HUES48 (cell line): ENCODE results near the gene IQCF5.
"Not testable (repeated sequence)": the region's sequence is repeated elsewhere in the genome, so short reads cannot be mapped to it uniquely, and the experiment has no call there.

Source experiments
- H3K27ac ChIP-seq: one replicate; pipeline ENCODE4 v1.7.0; 2013; ENCODE audit warnings: low read depth, low read length, inconsistent platforms
- H3K27me3 ChIP-seq: 2 replicates; pipeline ENCODE4 v1.6.1; 2013; ENCODE audit warnings: mild to moderate bottlenecking, low read length; ENCODE audit not compliant: control insufficient read depth, insufficient read depth
- H3K36me3 ChIP-seq: 2 replicates; pipeline ENCODE4 v1.6.1; 2013; ENCODE audit warnings: low read length; ENCODE audit not compliant: control insufficient read depth, insufficient read depth
- H3K4me1 ChIP-seq: 2 replicates; pipeline ENCODE4 v1.6.1; 2013; ENCODE audit warnings: mild to moderate bottlenecking, low read length; ENCODE audit not compliant: control insufficient read depth, insufficient read depth
- H3K4me3 ChIP-seq: 2 replicates; pipeline ENCODE4 v1.5.1; 2013; ENCODE audit warnings: mild to moderate bottlenecking, low read depth, low read length
- H3K9ac ChIP-seq: 2 replicates; pipeline ENCODE4 v1.6.1; 2013; ENCODE audit warnings: mild to moderate bottlenecking, low read depth, low read length, moderate library complexity
- H3K9me3 ChIP-seq: 2 replicates; pipeline ENCODE4 v1.6.1; 2013; ENCODE audit warnings: low read length; ENCODE audit not compliant: control insufficient read depth, insufficient read depth

IQCF5 gene

DNA sequence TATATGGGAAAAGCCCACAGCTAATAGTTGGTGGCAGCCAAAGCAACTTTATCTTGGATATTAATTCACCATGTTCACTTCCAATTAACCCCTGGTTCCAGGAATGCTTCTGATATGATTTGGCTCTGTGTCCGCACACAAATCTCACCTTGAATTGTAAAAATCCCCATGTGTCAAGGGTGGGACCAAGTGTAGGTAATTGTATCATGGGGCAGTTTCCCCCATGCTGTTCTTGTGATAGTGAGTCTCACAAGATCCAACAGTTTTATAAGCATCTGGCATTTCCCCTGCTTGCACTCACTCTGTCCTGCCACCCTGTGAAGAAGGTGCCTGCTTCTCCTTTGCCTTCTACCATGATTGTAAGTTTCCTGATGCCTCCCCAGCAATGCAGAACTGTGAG lies 6.5 kb downstream of the IQCF5 start:
- not testable (repeated sequence) for H3K36me3 ChIP-seq, H3K9me3 ChIP-seq, H3K4me3 ChIP-seq, H3K27ac ChIP-seq, H3K27me3 ChIP-seq, H3K9ac ChIP-seq, H3K4me1 ChIP-seq

- H3K9ac ChIP-seq, result no peak overlapping the region
- no peaks in the 10 kb centered on the region for H3K27me3 ChIP-seq
- peaks cover 6% of the 10 kb centered on the region; the same call in 1 of the 2 replicates for H3K4me1 ChIP-seq
- no peak overlapping the region for H3K4me3 ChIP-seq
- no peak overlapping the region for H3K27ac ChIP-seq
- no peaks in the 10 kb centered on the region for H3K36me3 ChIP-seq
- H3K9me3 ChIP-seq, result peaks cover 8% of the 10 kb centered on the region; the same call in 1 of the 2 replicates
Observed at GRCh38 chr3:51862886-51863285, 12.5 kb downstream of the IQCF5 start.

DNA sequence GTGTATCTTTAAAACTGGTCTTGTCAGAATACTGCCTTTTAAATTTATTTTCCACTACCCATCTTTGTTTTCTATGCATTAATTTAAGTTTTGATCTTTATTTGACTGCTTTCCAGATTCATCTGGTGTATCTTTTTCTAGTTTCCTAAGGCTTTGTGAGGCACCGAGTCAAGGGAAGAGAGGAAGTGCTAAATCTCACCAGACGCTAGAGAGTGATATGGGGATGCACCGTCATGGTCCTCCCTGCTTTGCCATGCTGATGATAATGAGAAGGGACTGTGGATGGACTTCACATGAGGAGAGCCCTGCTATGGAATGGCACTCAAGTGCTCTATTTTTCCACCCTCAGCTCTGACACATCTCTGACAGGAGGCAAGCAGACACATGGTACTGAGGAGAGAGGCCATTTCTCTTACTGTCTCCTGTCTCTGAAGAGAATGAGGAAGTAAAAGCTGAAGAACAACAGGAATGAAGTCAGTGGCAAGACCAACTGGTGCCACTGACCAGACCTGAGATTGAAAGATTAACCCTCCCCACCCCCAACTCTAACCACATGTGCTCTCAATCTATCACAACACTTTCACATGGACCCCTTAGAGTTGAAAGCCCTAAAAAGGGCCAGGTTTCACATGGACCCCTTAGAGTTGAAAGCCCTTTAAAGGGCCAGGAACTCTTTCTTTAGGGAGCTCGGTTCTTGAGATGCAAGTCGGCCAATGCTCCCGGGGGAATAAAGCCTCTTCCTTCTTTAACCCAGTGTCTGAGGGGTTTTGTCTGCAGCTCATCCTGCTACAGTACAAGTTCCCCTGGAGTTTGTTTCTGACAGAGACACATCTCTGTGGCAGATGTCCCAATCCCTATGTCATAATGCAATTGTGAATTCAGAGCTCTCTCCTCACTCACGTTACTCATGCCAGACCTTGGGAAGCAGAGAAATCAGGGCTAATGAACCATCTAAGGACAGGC lies 14.4 kb downstream of the IQCF5 start, which contains the start of gene IQCF2:
Gene IQCF2 (plus strand): TSS at position 913 of the 963 bp plus-strand sequence. CDS start 52 bp downstream, outside the sequence.
- Histone ChIP-seq H3K4me1 (no peaks in the 10 kb centered on the region), H3K9ac (no peak within 1 kb of the TSS), H3K9me3 (peaks cover 11% of the 10 kb centered on the region), H3K27ac (no peak within 1 kb of the TSS), H3K36me3 (no peaks in the 10 kb centered on the region), H3K27me3 (no peaks in the 10 kb centered on the region), H3K4me3 (no peak within 1 kb of the TSS)

GRCh38 chr3:51855411-51855810 lies 20.0 kb downstream of the IQCF5 start:
- not testable (repeated sequence) for H3K9ac ChIP-seq, H3K36me3 ChIP-seq, H3K4me1 ChIP-seq, H3K27ac ChIP-seq, H3K27me3 ChIP-seq, H3K4me3 ChIP-seq, H3K9me3 ChIP-seq

- H3K36me3 ChIP-seq, result no peaks in the 10 kb centered on the region
- no peak overlapping the region for H3K27ac ChIP-seq
- H3K9me3 ChIP-seq, result peaks cover under 1% of the 10 kb centered on the region; the same call in 1 of the 2 replicates
- no peak overlapping the region for H3K4me3 ChIP-seq
- H3K4me1 ChIP-seq, result peaks cover 15% of the 10 kb centered on the region
- no peaks in the 10 kb centered on the region for H3K27me3 ChIP-seq
- H3K9ac ChIP-seq, result no peak overlapping the region
Observed at GRCh38 chr3:51845129-51845528, 30.3 kb downstream of the IQCF5 start.

DNA sequence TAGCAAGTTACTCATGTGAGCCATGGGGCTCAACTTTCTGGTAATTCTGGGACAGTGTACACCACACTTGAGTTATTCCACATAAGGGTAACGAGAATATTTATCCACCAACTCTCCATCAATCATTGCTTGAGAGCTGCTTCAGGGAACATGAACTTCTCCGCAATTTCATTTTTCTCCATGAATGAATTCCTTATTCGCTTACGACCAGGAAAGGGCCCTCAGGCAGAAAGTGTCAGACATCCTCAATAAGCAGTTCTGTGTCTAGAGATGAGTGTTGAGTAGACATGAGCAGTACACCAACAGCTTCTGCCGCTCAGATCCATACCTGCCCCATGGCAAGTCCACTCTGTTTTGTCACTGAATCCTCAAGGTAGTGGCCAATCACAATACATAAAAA lies 38.8 kb downstream of the IQCF5 start:
- Histone ChIP-seq H3K27me3 (no peaks in the 10 kb centered on the region), H3K9me3 (no peaks in the 10 kb centered on the region), H3K36me3 (no peaks in the 10 kb centered on the region), H3K27ac (no peak overlapping the region), H3K4me1 (no peaks in the 10 kb centered on the region), H3K4me3 (no peak overlapping the region), H3K9ac (no peak overlapping the region)

- no peaks in the 10 kb centered on the region for H3K27me3 ChIP-seq
- no peak overlapping the region for H3K4me3 ChIP-seq
- H3K9me3 ChIP-seq, result peaks cover 4% of the 10 kb centered on the region; the same call in 1 of the 2 replicates
- H3K4me1 ChIP-seq, result no peaks in the 10 kb centered on the region
- H3K9ac ChIP-seq, result no peak overlapping the region
- no peaks in the 10 kb centered on the region for H3K36me3 ChIP-seq
- no peak overlapping the region for H3K27ac ChIP-seq
Observed at GRCh38 chr3:51830836-51831385, 44.5 kb downstream of the IQCF5 start.

DNA sequence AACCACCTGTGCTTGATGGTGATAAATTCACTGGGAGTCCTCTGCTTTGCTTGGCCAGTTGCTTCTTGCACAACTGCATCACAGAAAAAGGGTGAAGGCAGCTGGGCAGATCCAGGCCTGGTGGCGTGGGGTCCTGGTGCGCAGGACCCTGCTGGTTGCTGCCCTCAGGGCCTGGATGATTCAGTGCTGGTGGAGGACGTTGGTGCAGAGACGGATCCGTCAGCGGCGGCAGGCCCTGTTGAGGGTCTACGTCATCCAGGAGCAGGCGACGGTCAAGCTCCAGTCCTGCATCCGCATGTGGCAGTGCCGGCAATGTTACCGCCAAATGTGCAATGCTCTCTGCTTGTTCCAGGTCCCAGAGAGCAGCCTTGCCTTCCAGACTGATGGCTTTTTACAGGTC lies 45.1 kb downstream of the IQCF5 start:
- Histone ChIP-seq H3K27ac (no peak overlapping the region), H3K4me1 (no peaks in the 10 kb centered on the region), H3K4me3 (no peak overlapping the region), H3K9me3 (peaks cover 4% of the 10 kb centered on the region; the same call in 1 of the 2 replicates), H3K27me3 (no peaks in the 10 kb centered on the region), H3K36me3 (no peaks in the 10 kb centered on the region), H3K9ac (no peak overlapping the region)

DNA sequence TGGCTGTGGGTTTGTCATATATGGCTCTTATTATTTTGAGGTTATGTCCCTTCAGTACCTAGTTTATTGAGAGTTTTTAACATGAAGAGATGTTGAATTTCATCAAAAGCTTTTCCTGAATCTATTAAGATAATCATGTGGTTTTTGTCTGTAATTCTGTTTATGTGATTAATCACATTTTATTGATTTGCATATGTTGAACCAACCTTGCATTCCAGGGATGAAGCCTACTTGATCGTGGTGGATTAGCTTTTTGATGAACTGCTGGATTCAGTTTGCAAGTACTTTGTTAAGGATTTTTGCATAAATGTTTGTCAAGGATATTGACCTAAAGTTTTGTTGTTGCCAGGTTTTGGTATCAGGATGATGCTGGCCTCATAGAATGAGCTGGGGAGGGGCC lies 47.1 kb downstream of the IQCF5 start:
- H3K4me1 ChIP-seq, result no peaks in the 10 kb centered on the region

More for the DNA sequence above, 47.1 kb downstream of the IQCF5 start:
- no peaks in the 10 kb centered on the region for H3K27me3 ChIP-seq
- H3K9ac ChIP-seq, result no peak overlapping the region
- H3K4me3 ChIP-seq, result no peak overlapping the region
- H3K9me3 ChIP-seq, result peaks cover 4% of the 10 kb centered on the region; the same call in 1 of the 2 replicates
- H3K27ac ChIP-seq, result no peak overlapping the region
- H3K36me3 ChIP-seq, result no peaks in the 10 kb centered on the region
